Panc1 (cell line): Measurements from ENCODE around the gene ZMAT1. TPM values are rescaled to one million over a fixed set of nuclear protein-coding genes. Genes with fewer than 3 reads are reported as not detected.

Source experiments
- ATAC-seq: fragments of 200-7000 bp; cut with Tn5 transposase; 2 replicates; pipeline ENCODE4 v1.9.1; 2020; ENCODE audit warnings: mild to moderate bottlenecking, moderate library complexity
- BruUV-seq: library from RNA; stranded (reverse); fragments of 400-500 nt; replicated peaks from 2 replicates; lab custom pipeline; 2021; lab: Mats Ljungman, UMichigan
- CTCF ChIA-PET: fragments of 300-600 bp; sonication (Branson Sonifier 250); formaldehyde crosslinking; loops from one replicate; lab custom pipeline; 2022; ENCODE audit warnings: antibody characterized with exemption; lab: Charles Lee
- POLR2A ChIA-PET: fragments of 300-600 bp; sonication (Branson Sonifier 250); formaldehyde crosslinking; loops from one replicate; lab custom pipeline; 2022; ENCODE audit warnings: antibody characterized with exemption; lab: Charles Lee
- DNase-seq: peaks from one replicate; pipeline ENCODE4 v3.0.0-alpha.2; 2010; ENCODE audit warnings: low read depth, low spot score
- H3K27ac ChIP-seq: 2 replicates; pipeline ENCODE4 v1.5.1; 2011; ENCODE audit warnings: mild to moderate bottlenecking, low read length, inconsistent platforms
- H3K27me3 ChIP-seq: fragments of 200-500 bp; sonication (Bioruptor generic); 2 replicates; pipeline ENCODE4 v1.6.0; 2014; ENCODE audit warnings: low read length, inconsistent platforms; ENCODE audit not compliant: control insufficient read depth, insufficient read depth
- H3K36me3 ChIP-seq: fragments of 200-500 bp; sonication (Bioruptor generic); 2 replicates; pipeline ENCODE4 v1.5.1; 2014; ENCODE audit warnings: inconsistent platforms, mild to moderate bottlenecking, low read length, moderate library complexity; ENCODE audit not compliant: control insufficient read depth, insufficient read depth
- H3K4me1 ChIP-seq: 2 replicates; pipeline ENCODE4 v1.5.1; 2011; ENCODE audit warnings: inconsistent platforms, mild to moderate bottlenecking, low read length, moderate library complexity; ENCODE audit not compliant: control insufficient read depth, insufficient read depth
- H3K4me3 ChIP-seq, 2 experiments: 2 replicates each; pipeline ENCODE4 v1.5.1; 2011 to 2012; ENCODE audit warnings: low read depth in 2 of 2, low read length in 2 of 2, mild to moderate bottlenecking in 2 of 2, inconsistent platforms in 1 of 2, moderate library complexity in 1 of 2
- H3K9me3 ChIP-seq: fragments of 200-500 bp; sonication (Bioruptor generic); 2 replicates; pipeline ENCODE4 v1.5.1; 2014; ENCODE audit warnings: low read depth, mild to moderate bottlenecking, inconsistent platforms, low read length, moderate library complexity; ENCODE audit not compliant: control insufficient read depth, insufficient read depth
- CTCF ChIP-seq: fragments of 450-650 bp; IDR thresholded peaks from 2 replicates; pipeline ENCODE4 v1.5.1; 2017; ENCODE audit warnings: mild to moderate bottlenecking
- POLR2AphosphoS5 ChIP-seq: IDR thresholded peaks from 2 replicates; pipeline ENCODE4 v1.6.1; 2012; ENCODE audit warnings: mild to moderate bottlenecking, low read depth, low read length, moderate library complexity
- SIN3A ChIP-seq: IDR thresholded peaks from 2 replicates; pipeline ENCODE4 v1.6.1; 2012; ENCODE audit warnings: low read depth, mild to moderate bottlenecking, low read length, moderate library complexity, borderline replicate concordance; ENCODE audit not compliant: insufficient read depth
- TCF7L2 ChIP-seq: IDR thresholded peaks from 2 replicates; pipeline ENCODE4 v1.6.1; 2011; ENCODE audit warnings: mild to moderate bottlenecking, low read depth, low read length, inconsistent platforms
- in situ Hi-C: cut with HindIII; loops from 2 replicates; pipeline ENCODE4 v1.10.0; 2016; ENCODE audit warnings: low sequenced_read_pairs, low pct_unique_long_range_greater_than_20kb
- intact Hi-C: fragments of 100-400 bp; cut with micrococcal nuclease; formaldehyde crosslinking; loops from one replicate; pipeline ENCODE4 v1.10.0; 2022; ENCODE audit not compliant: unreplicated experiment
- total RNA-seq: library from RNA; stranded (reverse); gene quantifications from one replicate; pipeline ENCODE4 v1.2.1, GENCODE V29; 2021; ENCODE audit not compliant: unreplicated experiment
- TF ChIP-seq, protein P1 (sequence below), 2 experiments: IDR thresholded peaks; 2 replicates each; pipeline ENCODE4 v1.6.1; 2011 to 2012; ENCODE audit warnings: low read depth in 2 of 2, control low read depth in 1 of 2, low read length in 1 of 2, mild to moderate bottlenecking in 1 of 2, moderate library complexity in 1 of 2; ENCODE audit not compliant: insufficient read depth in 1 of 2

ZMAT1 gene
- total RNA-seq, 1 experiment from 2014 or later = 5.7 TPM

DNA sequence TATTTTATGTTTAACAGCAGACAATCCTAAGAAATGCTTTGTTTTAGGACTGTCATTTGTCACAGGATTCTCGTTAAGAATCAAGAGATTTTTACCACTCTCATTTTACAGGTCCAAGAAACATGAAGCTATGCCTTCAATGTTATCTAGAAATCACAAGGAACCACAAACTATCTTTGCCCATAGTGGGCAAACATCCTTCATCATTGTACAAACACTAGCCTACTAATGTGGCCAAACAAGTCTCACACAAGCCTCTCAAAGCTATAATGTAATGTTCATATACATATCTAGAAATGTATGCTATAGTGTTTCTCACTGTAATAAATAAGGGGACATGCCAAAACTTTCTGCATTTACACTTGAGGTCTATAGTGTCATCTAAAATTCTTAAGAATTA, 26.8 kb downstream of the ZMAT1 start:
- in situ Hi-C loops = no loop called here
- ChIA-PET CTCF (no interaction called here), POLR2A (no interaction called here)
- intact Hi-C loops = no loop called here
- Histone ChIP-seq H3K27ac (no peak overlapping the region), H3K36me3 (no peaks in the 10 kb centered on the region), H3K27me3 (no peaks in the 10 kb centered on the region), H3K9me3 (no peaks in the 10 kb centered on the region), H3K4me1 (no peaks in the 10 kb centered on the region), H3K4me3 (no peak overlapping the region)
- DNase-seq = no peak
- BruUV-seq = no TSS peak
- TF ChIP-seq, protein P1, sequence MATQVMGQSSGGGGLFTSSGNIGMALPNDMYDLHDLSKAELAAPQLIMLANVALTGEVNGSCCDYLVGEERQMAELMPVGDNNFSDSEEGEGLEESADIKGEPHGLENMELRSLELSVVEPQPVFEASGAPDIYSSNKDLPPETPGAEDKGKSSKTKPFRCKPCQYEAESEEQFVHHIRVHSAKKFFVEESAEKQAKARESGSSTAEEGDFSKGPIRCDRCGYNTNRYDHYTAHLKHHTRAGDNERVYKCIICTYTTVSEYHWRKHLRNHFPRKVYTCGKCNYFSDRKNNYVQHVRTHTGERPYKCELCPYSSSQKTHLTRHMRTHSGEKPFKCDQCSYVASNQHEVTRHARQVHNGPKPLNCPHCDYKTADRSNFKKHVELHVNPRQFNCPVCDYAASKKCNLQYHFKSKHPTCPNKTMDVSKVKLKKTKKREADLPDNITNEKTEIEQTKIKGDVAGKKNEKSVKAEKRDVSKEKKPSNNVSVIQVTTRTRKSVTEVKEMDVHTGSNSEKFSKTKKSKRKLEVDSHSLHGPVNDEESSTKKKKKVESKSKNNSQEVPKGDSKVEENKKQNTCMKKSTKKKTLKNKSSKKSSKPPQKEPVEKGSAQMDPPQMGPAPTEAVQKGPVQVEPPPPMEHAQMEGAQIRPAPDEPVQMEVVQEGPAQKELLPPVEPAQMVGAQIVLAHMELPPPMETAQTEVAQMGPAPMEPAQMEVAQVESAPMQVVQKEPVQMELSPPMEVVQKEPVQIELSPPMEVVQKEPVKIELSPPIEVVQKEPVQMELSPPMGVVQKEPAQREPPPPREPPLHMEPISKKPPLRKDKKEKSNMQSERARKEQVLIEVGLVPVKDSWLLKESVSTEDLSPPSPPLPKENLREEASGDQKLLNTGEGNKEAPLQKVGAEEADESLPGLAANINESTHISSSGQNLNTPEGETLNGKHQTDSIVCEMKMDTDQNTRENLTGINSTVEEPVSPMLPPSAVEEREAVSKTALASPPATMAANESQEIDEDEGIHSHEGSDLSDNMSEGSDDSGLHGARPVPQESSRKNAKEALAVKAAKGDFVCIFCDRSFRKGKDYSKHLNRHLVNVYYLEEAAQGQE (IDR thresholded peaks at IDR 0.05; ENCODE audit: insufficient read depth in 1 of 2, low read depth in 2 of 2, low read length in 1 of 2) = no peak
- no peak for TF ChIP-seq POLR2AphosphoS5
- TF ChIP-seq CTCF = no peak
- no peak for TF ChIP-seq SIN3A
- TF ChIP-seq TCF7L2 = no peak
- ATAC-seq = no peak

Other genes with a start within 250 kb of the ZMAT1 start
- gene TCEAL2, start 193.7 kb upstream of the ZMAT1 start, total RNA-seq = not detected
- gene TCEAL6, start 210.5 kb upstream of the ZMAT1 start, total RNA-seq = not detected
- 0.21 TPM for gene BEX5, start 223.9 kb upstream of the ZMAT1 start, total RNA-seq